HepG2 (cell line): ENCODE data around the gene FTCD. TPM values are rescaled to one million over a fixed set of nuclear protein-coding genes. Genes with fewer than 3 reads are reported as not detected.

Experiments used
- ATF7 ChIP-seq, 2 experiments: fragments of 450-650 bp in 1 of 2; sonication (generic) in 1 of 2; formaldehyde crosslinking in 1 of 2; IDR thresholded peaks; 2 replicates each; pipeline versions ENCODE4 v1.4.0 to v1.6.1; 2016 to 2020; ENCODE audit warnings: antibody characterized with exemption in 1 of 2, mild to moderate bottlenecking in 1 of 2, missing genetic modification reagents in 1 of 2
- DMAP1 ChIP-seq: IDR thresholded peaks from 2 replicates; pipeline ENCODE4 v1.6.1; 2016
- HOXA7 ChIP-seq: sonication (generic); formaldehyde crosslinking; IDR thresholded peaks from 2 replicates; pipeline ENCODE4 v1.8.1; 2022; ENCODE audit warnings: mild to moderate bottlenecking, missing genetic modification reagents, moderate library complexity
- MAFG ChIP-seq: sonication (generic); formaldehyde crosslinking; IDR thresholded peaks from 2 replicates; pipeline ENCODE4 v1.5.1; 2020; ENCODE audit warnings: mild to moderate bottlenecking, missing genetic modification reagents
- NR2F1 ChIP-seq, 2 experiments: fragments of 450-650 bp in 1 of 2; formaldehyde crosslinking in 1 of 2; IDR thresholded peaks; 2 replicates each; pipeline versions ENCODE4 v1.5.0 to v1.6.1; 2016 to 2020; ENCODE audit warnings: mild to moderate bottlenecking in 1 of 2, missing compliant biosample characterization in 1 of 2, missing genetic modification reagents in 1 of 2, moderate library complexity in 1 of 2
- PHF5A ChIP-seq: IDR thresholded peaks from one replicate; pipeline ENCODE4 v1.6.1; 2018; ENCODE audit warnings: low read depth, missing genetic modification reagents; ENCODE audit not compliant: unreplicated experiment
- PITX1 ChIP-seq: sonication (generic); formaldehyde crosslinking; IDR thresholded peaks from 2 replicates; pipeline ENCODE4 v1.5.1; 2020; ENCODE audit warnings: mild to moderate bottlenecking, missing genetic modification reagents
- POLR2AphosphoS5 ChIP-seq: IDR thresholded peaks from 2 replicates; pipeline ENCODE4 v1.6.1; 2012; ENCODE audit warnings: low read depth, low read length
- RXRA ChIP-seq: sonication (generic); formaldehyde crosslinking; IDR thresholded peaks from 2 replicates; pipeline ENCODE4 v1.5.1; 2020; ENCODE audit warnings: missing genetic modification reagents
- SMAD9 ChIP-seq: sonication (generic); formaldehyde crosslinking; IDR thresholded peaks from 2 replicates; pipeline ENCODE4 v1.5.1; 2020; ENCODE audit warnings: mild to moderate bottlenecking, missing genetic modification reagents
- THAP11 ChIP-seq: IDR thresholded peaks from 2 replicates; pipeline ENCODE4 v1.6.1; 2016; ENCODE audit warnings: missing biosample characterization, missing genetic modification reagents
- XBP1 ChIP-seq: sonication (generic); formaldehyde crosslinking; IDR thresholded peaks from 2 replicates; pipeline ENCODE4 v1.5.0; 2020; ENCODE audit warnings: missing genetic modification reagents
- YEATS4 ChIP-seq: sonication (generic); formaldehyde crosslinking; IDR thresholded peaks from 2 replicates; pipeline ENCODE4 v1.4.0; 2020; ENCODE audit warnings: missing genetic modification reagents, borderline replicate concordance
- ZKSCAN8 ChIP-seq: IDR thresholded peaks from 2 replicates; pipeline ENCODE4 v1.6.1; 2016; ENCODE audit warnings: borderline replicate concordance, missing genetic modification reagents, missing compliant biosample characterization
- ZNF17 ChIP-seq: sonication (generic); formaldehyde crosslinking; IDR thresholded peaks from 2 replicates; pipeline ENCODE4 v1.5.0; 2020; ENCODE audit warnings: mild to moderate bottlenecking, missing genetic modification reagents
- ZNF326 ChIP-seq: sonication (generic); formaldehyde crosslinking; IDR thresholded peaks from 2 replicates; pipeline ENCODE4 v1.4.0; 2020; ENCODE audit warnings: missing genetic modification reagents, borderline replicate concordance
- ZNF431 ChIP-seq: sonication (generic); formaldehyde crosslinking; IDR thresholded peaks from 2 replicates; pipeline ENCODE4 v1.9.0; 2022; ENCODE audit warnings: missing genetic modification reagents, low read depth, mild to moderate bottlenecking, borderline replicate concordance
- ZNF768 ChIP-seq: sonication (generic); formaldehyde crosslinking; IDR thresholded peaks from 2 replicates; pipeline ENCODE4 v1.4.0; 2020; ENCODE audit warnings: missing genetic modification reagents
- polyA plus RNA-seq, 8 experiments: library from polyadenylated mRNA; depleted of rRNA in 3 of 8; stranded (reverse) in 7 of 8; unstranded in 1 of 8; fragments of >200 nt; fragmentation: Illumina TruSeq in 4 of 8; extraction: Trizol in 4 of 8; gene quantifications; 2 replicates each; pipeline versions ENCODE4 v1.2.1 to v1.2.3, GENCODE V29; 2011 to 2016; ENCODE audit warnings: low read depth in 4 of 8, missing spikeins in 1 of 8, mixed read lengths in 1 of 8; ENCODE audit not compliant: insufficient read depth in 1 of 8
- total RNA-seq, 5 experiments: library from RNA; depleted of rRNA; stranded (reverse); fragments of >200 nt; fragmentation: Illumina TruSeq; extraction: Trizol; gene quantifications; 2 replicates each; pipeline ENCODE4 v1.2.3, GENCODE V29; 2016; ENCODE audit warnings: low read depth in 1 of 5
- TF ChIP-seq, protein P1 (sequence below): sonication (generic); formaldehyde crosslinking; IDR thresholded peaks from 2 replicates; pipeline ENCODE4 v1.5.0; 2020; ENCODE audit warnings: missing genetic modification reagents
- TF ChIP-seq, protein P2 (sequence below): IDR thresholded peaks from 2 replicates; pipeline ENCODE4 v1.6.1; 2016; ENCODE audit warnings: missing genetic modification reagents, missing compliant biosample characterization
- TF ChIP-seq, protein P3 (sequence below): sonication (generic); formaldehyde crosslinking; IDR thresholded peaks from 2 replicates; pipeline ENCODE4 v1.4.0; 2020; ENCODE audit warnings: missing genetic modification reagents
- TF ChIP-seq, protein P4 (sequence below): IDR thresholded peaks from 2 replicates; pipeline ENCODE4 v1.6.1; 2012; ENCODE audit warnings: inconsistent platforms
- TF ChIP-seq, protein P5 (sequence below): sonication (generic); formaldehyde crosslinking; IDR thresholded peaks from 2 replicates; pipeline ENCODE4 v1.5.0; 2020; ENCODE audit warnings: missing genetic modification reagents
- TF ChIP-seq, protein P6 (sequence below): sonication (generic); formaldehyde crosslinking; IDR thresholded peaks from 2 replicates; pipeline ENCODE4; 2020; ENCODE audit warnings: missing genetic modification reagents, mild to moderate bottlenecking, borderline replicate concordance

FTCD gene
- total and polyA plus RNA-seq, 2 of the 13 experiments (the other 11 are each of a cell fraction or from before 2014, with no cell fraction given), result 75.7 to 105 TPM

DNA sequence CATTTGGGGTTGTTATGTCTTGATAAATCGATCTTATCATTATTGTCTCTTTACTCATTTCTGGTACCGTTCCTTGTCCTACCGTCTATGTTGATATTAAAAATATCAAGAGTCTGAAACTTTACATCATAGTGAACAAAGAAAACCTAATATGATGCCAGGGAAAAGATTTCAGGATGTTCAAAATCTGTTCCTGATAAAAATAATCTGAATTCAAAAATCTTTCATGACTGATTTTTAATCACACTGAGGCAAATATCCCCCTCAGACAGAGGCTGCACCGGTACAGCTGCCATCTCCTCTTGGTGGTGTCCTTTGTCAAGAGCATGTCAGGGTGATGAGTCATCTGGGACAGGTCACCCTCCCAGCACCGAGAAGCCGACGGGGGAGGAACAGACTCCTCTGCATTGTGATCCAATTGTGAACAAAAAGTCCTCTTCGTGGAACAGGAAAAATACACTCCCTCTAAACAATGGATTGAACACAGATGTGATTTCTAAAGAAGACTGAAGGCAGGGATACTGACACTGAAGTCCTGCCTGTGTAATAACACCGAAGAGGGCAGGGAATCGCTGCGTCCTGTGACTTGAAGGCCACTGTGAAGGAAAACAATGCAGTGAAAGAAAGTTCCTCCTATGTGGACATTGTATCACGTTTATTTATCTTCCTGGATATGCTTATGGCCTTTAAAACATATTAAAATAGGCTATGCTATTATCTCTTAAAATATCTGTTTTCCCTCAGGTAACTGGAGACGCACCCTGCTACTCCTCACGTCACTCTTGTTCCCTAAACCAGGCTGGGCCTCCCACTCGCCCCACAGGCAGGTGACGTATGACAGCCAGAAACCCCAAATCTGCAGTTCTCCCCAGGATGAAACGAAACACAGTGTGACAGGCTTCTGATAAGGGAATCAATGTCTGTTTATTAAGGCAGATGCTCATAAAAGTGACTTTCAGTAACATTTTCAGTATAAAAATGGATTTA is 33.1 kb upstream of the FTCD start (continued):
- TF ChIP-seq, protein P1, sequence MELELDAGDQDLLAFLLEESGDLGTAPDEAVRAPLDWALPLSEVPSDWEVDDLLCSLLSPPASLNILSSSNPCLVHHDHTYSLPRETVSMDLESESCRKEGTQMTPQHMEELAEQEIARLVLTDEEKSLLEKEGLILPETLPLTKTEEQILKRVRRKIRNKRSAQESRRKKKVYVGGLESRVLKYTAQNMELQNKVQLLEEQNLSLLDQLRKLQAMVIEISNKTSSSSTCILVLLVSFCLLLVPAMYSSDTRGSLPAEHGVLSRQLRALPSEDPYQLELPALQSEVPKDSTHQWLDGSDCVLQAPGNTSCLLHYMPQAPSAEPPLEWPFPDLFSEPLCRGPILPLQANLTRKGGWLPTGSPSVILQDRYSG, result no peak
- TF ChIP-seq, protein P2, sequence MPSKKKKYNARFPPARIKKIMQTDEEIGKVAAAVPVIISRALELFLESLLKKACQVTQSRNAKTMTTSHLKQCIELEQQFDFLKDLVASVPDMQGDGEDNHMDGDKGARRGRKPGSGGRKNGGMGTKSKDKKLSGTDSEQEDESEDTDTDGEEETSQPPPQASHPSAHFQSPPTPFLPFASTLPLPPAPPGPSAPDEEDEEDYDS (CRISPR knock-in tag), result no peak
- no peak for TF ChIP-seq PITX1
- TF ChIP-seq, protein P3, sequence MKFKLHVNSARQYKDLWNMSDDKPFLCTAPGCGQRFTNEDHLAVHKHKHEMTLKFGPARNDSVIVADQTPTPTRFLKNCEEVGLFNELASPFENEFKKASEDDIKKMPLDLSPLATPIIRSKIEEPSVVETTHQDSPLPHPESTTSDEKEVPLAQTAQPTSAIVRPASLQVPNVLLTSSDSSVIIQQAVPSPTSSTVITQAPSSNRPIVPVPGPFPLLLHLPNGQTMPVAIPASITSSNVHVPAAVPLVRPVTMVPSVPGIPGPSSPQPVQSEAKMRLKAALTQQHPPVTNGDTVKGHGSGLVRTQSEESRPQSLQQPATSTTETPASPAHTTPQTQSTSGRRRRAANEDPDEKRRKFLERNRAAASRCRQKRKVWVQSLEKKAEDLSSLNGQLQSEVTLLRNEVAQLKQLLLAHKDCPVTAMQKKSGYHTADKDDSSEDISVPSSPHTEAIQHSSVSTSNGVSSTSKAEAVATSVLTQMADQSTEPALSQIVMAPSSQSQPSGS, result no peak
- no peak for TF ChIP-seq RXRA (CRISPR knock-in tag)
- TF ChIP-seq, protein P4, sequence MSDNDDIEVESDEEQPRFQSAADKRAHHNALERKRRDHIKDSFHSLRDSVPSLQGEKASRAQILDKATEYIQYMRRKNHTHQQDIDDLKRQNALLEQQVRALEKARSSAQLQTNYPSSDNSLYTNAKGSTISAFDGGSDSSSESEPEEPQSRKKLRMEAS, result no peak
- no peak for TF ChIP-seq ZKSCAN8
- TF ChIP-seq ATF7 (IDR thresholded peaks at IDR 0.05), result no peak
- TF ChIP-seq ATF7 (CRISPR knock-in tag; IDR thresholded peaks at IDR 0.05), result no peak
- no peak for TF ChIP-seq PHF5A (CRISPR knock-in tag)
- TF ChIP-seq, protein P5, sequence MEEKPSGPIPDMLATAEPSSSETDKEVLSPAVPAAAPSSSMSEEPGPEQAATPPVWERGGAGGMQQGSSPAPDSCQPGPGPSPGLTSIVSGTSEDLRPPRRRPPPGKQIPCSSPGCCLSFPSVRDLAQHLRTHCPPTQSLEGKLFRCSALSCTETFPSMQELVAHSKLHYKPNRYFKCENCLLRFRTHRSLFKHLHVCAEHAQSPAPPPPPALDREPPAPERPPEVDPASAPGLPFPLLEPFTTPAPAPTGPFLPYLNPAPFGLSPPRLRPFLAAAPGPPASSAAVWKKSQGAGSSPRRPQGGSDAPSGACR (CRISPR knock-in tag), result no peak
- no peak for TF ChIP-seq XBP1 (CRISPR knock-in tag)
- TF ChIP-seq HOXA7 (CRISPR knock-in tag), result no peak
- TF ChIP-seq ZNF326 (CRISPR knock-in tag), result no peak
- no peak for TF ChIP-seq DMAP1 (CRISPR knock-in tag)
- no peak for TF ChIP-seq THAP11 (CRISPR knock-in tag)
- TF ChIP-seq MAFG (CRISPR knock-in tag), result no peak
- no peak for TF ChIP-seq NR2F1 (CRISPR knock-in tag; IDR thresholded peaks at IDR 0.05)
- no peak for TF ChIP-seq SMAD9
- TF ChIP-seq ZNF768 (CRISPR knock-in tag), result no peak
- TF ChIP-seq ZNF17 (CRISPR knock-in tag), result no peak
- TF ChIP-seq, protein P6, sequence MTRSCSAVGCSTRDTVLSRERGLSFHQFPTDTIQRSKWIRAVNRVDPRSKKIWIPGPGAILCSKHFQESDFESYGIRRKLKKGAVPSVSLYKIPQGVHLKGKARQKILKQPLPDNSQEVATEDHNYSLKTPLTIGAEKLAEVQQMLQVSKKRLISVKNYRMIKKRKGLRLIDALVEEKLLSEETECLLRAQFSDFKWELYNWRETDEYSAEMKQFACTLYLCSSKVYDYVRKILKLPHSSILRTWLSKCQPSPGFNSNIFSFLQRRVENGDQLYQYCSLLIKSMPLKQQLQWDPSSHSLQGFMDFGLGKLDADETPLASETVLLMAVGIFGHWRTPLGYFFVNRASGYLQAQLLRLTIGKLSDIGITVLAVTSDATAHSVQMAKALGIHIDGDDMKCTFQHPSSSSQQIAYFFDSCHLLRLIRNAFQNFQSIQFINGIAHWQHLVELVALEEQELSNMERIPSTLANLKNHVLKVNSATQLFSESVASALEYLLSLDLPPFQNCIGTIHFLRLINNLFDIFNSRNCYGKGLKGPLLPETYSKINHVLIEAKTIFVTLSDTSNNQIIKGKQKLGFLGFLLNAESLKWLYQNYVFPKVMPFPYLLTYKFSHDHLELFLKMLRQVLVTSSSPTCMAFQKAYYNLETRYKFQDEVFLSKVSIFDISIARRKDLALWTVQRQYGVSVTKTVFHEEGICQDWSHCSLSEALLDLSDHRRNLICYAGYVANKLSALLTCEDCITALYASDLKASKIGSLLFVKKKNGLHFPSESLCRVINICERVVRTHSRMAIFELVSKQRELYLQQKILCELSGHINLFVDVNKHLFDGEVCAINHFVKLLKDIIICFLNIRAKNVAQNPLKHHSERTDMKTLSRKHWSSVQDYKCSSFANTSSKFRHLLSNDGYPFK (CRISPR knock-in tag), result no peak
- no peak for TF ChIP-seq POLR2AphosphoS5
- TF ChIP-seq YEATS4 (CRISPR knock-in tag), result no peak
- no peak for TF ChIP-seq ZNF431
